Thyroid gland (tissue), 4 donors: ENCODE measurements around the gene C3orf38. TPM values are rescaled to one million over a fixed set of nuclear protein-coding genes. Genes with fewer than 3 reads are reported as not detected.

Experiments used
- DNase-seq, 2 donors: peaks; one replicate each; pipeline ENCODE4 v3.0.0-alpha.2; 2019
- H3K27ac ChIP-seq, 3 donors: fragments of 200-600 bp; sonication (generic); 1 replicate in 2 of 3; 2 replicates in 1 of 3; pipeline ENCODE4 v1.5.1; 2016 to 2019; ENCODE audit warnings: mild to moderate bottlenecking in 1 of 3, moderate library complexity in 1 of 3
- H3K27me3 ChIP-seq: fragments of 200-600 bp; sonication (generic); one replicate; pipeline ENCODE4 v1.5.1; 2019
- H3K36me3 ChIP-seq, 2 donors: fragments of 200-600 bp; sonication (generic); one replicate each; pipeline ENCODE4 v1.5.1; 2016 to 2019
- H3K4me1 ChIP-seq, 2 donors: fragments of 200-600 bp; sonication (generic); one replicate each; pipeline ENCODE4 v1.5.1; 2017 to 2019
- H3K4me3 ChIP-seq, 3 donors: fragments of 200-600 bp; sonication (generic); replicated peaks in 1 of 3; 1 replicate in 2 of 3; 2 replicates in 1 of 3; pipeline ENCODE4 v1.5.1; 2016; ENCODE audit warnings: mild to moderate bottlenecking in 1 of 3
- H3K9me3 ChIP-seq: fragments of 200-600 bp; sonication (generic); one replicate; pipeline ENCODE4 v1.5.1; 2017
- CTCF ChIP-seq, 6 experiments: fragments of 200-600 bp in 3 of 6; fragments of 450-650 bp in 3 of 6; sonication (generic) in 3 of 6; IDR thresholded peaks; one replicate each; pipeline ENCODE4 v1.5.1; 2016 to 2019; ENCODE audit warnings: antibody characterized with exemption in 6 of 6, mild to moderate bottlenecking in 2 of 6, inconsistent platforms in 1 of 6, moderate library complexity in 1 of 6
- POLR2A ChIP-seq, 2 donors: fragments of 450-650 bp; IDR thresholded peaks; one replicate each; pipeline ENCODE4 v1.6.1; 2017; ENCODE audit warnings: antibody characterized with exemption in 2 of 2, mild to moderate bottlenecking in 2 of 2, moderate library complexity in 1 of 2
- WGBS, 2 donors: methylation state at CpG; one replicate each; pipeline ENCODE4 v1.1.5; 2017; 5-methylcytosine and 5-hydroxymethylcytosine counted together
- intact Hi-C: fragments of 100-400 bp; cut with DNase I; formaldehyde crosslinking; loops from one replicate; pipeline ENCODE4 v1.15.1; 2023
- total RNA-seq, 4 donors: library from RNA; depleted of rRNA; stranded (reverse); fragments of >200 nt; gene quantifications; one replicate each; pipeline ENCODE4 v1.2.3, GENCODE V29; 2016

Gene C3orf38
- total RNA-seq, 4 donors from 2014 or later, result 23.0 to 30.2 (median 24.7) TPM

GRCh38 chr3:88150806-88151205 lies 1.0 kb downstream of the C3orf38 start:
- H3K27ac ChIP-seq, result peak overlapping the region in 1 of 3 donors; percentile 99
- no peaks in the 10 kb centered on the region for H3K9me3 ChIP-seq
- H3K4me3 ChIP-seq, result peak overlapping the region; percentile 48 to 83 (median 83)
- peaks cover 9 to 17% of the 10 kb centered on the region in 2 donors for H3K36me3 ChIP-seq
- H3K4me1 ChIP-seq, result peaks cover 13 to 14% of the 10 kb centered on the region in 2 donors
- TF ChIP-seq CTCF (IDR thresholded peaks at IDR 0.05), result no peak
- TF ChIP-seq POLR2A (IDR thresholded peaks at IDR 0.05), result no peak
- DNase-seq, result no peak
- no peaks in the 10 kb centered on the region for H3K27me3 ChIP-seq
- 2 to 3% methylated on average over 6 of the region's 6 CpGs for WGBS, 2 donors
- intact Hi-C loops, result loop anchor here (10.0 kb wide), 1 partner anchor 86 kb away; no protein-coding TSS in a partner anchor

- WGBS, 2 donors, result 36% methylated on average over 4 of the region's 4 CpGs
- H3K9me3 ChIP-seq, result no peaks in the 10 kb centered on the region
- H3K27me3 ChIP-seq, result no peaks in the 10 kb centered on the region
- intact Hi-C loops, result loop anchor here (10.0 kb wide), 1 partner anchor 87 kb away; no protein-coding TSS in a partner anchor
- peak overlapping the region in 1 of 3 donors; percentile 99 for H3K27ac ChIP-seq
- DNase-seq, result no peak
- peaks cover 14 to 22% of the 10 kb centered on the region in 2 donors for H3K36me3 ChIP-seq
- TF ChIP-seq CTCF (IDR thresholded peaks at IDR 0.05) (no peak), POLR2A (IDR thresholded peaks at IDR 0.05) (no peak)
- H3K4me1 ChIP-seq, result peaks cover 13 to 14% of the 10 kb centered on the region in 2 donors
- no peak overlapping the region for H3K4me3 ChIP-seq
Observed at GRCh38 chr3:88151358-88151757, 1.6 kb downstream of the C3orf38 start.

- intact Hi-C loops, result loop anchor here (10.0 kb wide), 1 partner anchor 88 kb away; no protein-coding TSS in a partner anchor
- H3K9me3 ChIP-seq, result no peaks in the 10 kb centered on the region
- H3K27ac ChIP-seq, result no peak overlapping the region
- peaks cover 27 to 35% of the 10 kb centered on the region in 2 donors for H3K36me3 ChIP-seq
- no peak for DNase-seq
- no peak overlapping the region for H3K4me3 ChIP-seq
- H3K27me3 ChIP-seq, result no peaks in the 10 kb centered on the region
- 85% methylated on average over 2 of the region's 2 CpGs for WGBS, 2 donors
- peaks cover 14 to 17% of the 10 kb centered on the region in 2 donors for H3K4me1 ChIP-seq
- TF ChIP-seq POLR2A (IDR thresholded peaks at IDR 0.05) (no peak), CTCF (IDR thresholded peaks at IDR 0.05) (no peak)
Observed at GRCh38 chr3:88152841-88153240, 3.1 kb downstream of the C3orf38 start.

- no peak for DNase-seq
- TF ChIP-seq POLR2A (IDR thresholded peaks at IDR 0.05) (no peak), CTCF (IDR thresholded peaks at IDR 0.05) (no peak)
- Histone ChIP-seq H3K36me3 (no peaks in the 10 kb centered on the region), H3K4me3 (no peak overlapping the region), H3K27me3 (no peaks in the 10 kb centered on the region), H3K27ac (no peak overlapping the region), H3K9me3 (no peaks in the 10 kb centered on the region), H3K4me1 (no peaks in the 10 kb centered on the region)
- 95 to 98% methylated on average over 2 of the region's 2 CpGs for WGBS, 2 donors
- intact Hi-C loops, result no loop called here
Observed at GRCh38 chr3:88166419-88166971, 16.7 kb downstream of the C3orf38 start.

- Histone ChIP-seq H3K4me1 (no peaks in the 10 kb centered on the region), H3K27ac (no peak overlapping the region), H3K36me3 (no peaks in the 10 kb centered on the region), H3K4me3 (no peak overlapping the region), H3K27me3 (no peaks in the 10 kb centered on the region), H3K9me3 (no peaks in the 10 kb centered on the region)
- WGBS, 2 donors, result 96% methylated on average over 6 of the region's 6 CpGs
- TF ChIP-seq CTCF (IDR thresholded peaks at IDR 0.05) (no peak), POLR2A (IDR thresholded peaks at IDR 0.05) (no peak)
- intact Hi-C loops, result no loop called here
- DNase-seq, result no peak
Observed at GRCh38 chr3:88167173-88167572, 17.4 kb downstream of the C3orf38 start.
